LNCaP clone FGC (cell line): ENCODE data around the gene COL27A1.

Experiments
- DNase-seq: peaks from one replicate; pipeline ENCODE4 v3.0.0-alpha.2; 2011; ENCODE audit warnings: low read depth
- H3K4me3 ChIP-seq: 2 replicates; pipeline ENCODE4 v1.5.1; 2011; ENCODE audit warnings: mild to moderate bottlenecking, low read depth, low read length, control low read depth
- CTCF ChIP-seq: IDR thresholded peaks from 2 replicates; pipeline ENCODE4 v1.5.1; 2012; ENCODE audit warnings: mild to moderate bottlenecking; ENCODE audit not compliant: control insufficient read depth, insufficient read depth; ENCODE audit errors: extremely low read depth

COL27A1 gene

GRCh38 chr9:114149765-114150340 is 5.5 kb upstream of the COL27A1 start:
- no peak overlapping the region for H3K4me3 ChIP-seq
- no peak for DNase-seq
- TF ChIP-seq CTCF: no peak

GRCh38 chr9:114150608-114151007 is 4.7 kb upstream of the COL27A1 start:
- H3K4me3 ChIP-seq: no peak overlapping the region
- no peak for TF ChIP-seq CTCF
- no peak for DNase-seq

GRCh38 chr9:114151426-114151956 is 3.8 kb upstream of the COL27A1 start:
- no peak for TF ChIP-seq CTCF
- no peak for DNase-seq
- H3K4me3 ChIP-seq: no peak overlapping the region

GRCh38 chr9:114153761-114154599 is 1.4 kb upstream of the COL27A1 start:
- no peak for TF ChIP-seq CTCF
- DNase-seq: no peak
- no peak overlapping the region for H3K4me3 ChIP-seq

GRCh38 chr9:114154600-114155102 is 686 bp upstream of the COL27A1 start:
- TF ChIP-seq CTCF: no peak
- no peak for DNase-seq
- no peak overlapping the region for H3K4me3 ChIP-seq

- no peak overlapping the region for H3K4me3 ChIP-seq
- TF ChIP-seq CTCF: no peak
- DNase-seq: no peak
Observed at GRCh38 chr9:114155995-114156656, 789 bp downstream of the COL27A1 start.
